GM18499 (cell line): ENCODE measurements around the gene TSC22D1.

ENCODE experiments used
- ATAC-seq: cut with Tn5 transposase; IDR thresholded peaks from one replicate; pipeline ENCODE4 v1.9.1; 2021; ENCODE audit warnings: moderate number of reproducible peaks; ENCODE audit not compliant: insufficient read depth, unreplicated experiment

Gene TSC22D1

DNA sequence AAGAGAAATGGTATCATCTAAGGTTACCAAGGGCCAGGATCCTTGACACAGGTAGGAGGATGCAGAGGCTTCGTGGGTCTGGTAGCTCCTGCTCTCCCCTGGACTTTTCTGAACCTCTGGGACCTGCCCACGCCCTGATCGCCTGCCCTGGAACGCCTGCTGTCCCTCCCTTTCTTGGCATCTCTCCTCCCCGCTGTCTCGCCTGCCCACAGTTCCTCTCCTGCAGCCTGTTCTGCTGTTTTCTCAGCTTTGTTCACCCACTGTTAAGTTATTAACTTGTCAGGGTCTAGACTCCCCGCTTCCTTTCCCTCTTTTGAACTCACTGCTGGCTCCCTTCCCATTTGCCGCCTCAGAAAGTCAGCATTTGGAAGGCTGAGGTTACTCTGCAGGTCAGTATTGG, 182.7 kb downstream of the TSC22D1 start:
- ATAC-seq, result no peak

DNA sequence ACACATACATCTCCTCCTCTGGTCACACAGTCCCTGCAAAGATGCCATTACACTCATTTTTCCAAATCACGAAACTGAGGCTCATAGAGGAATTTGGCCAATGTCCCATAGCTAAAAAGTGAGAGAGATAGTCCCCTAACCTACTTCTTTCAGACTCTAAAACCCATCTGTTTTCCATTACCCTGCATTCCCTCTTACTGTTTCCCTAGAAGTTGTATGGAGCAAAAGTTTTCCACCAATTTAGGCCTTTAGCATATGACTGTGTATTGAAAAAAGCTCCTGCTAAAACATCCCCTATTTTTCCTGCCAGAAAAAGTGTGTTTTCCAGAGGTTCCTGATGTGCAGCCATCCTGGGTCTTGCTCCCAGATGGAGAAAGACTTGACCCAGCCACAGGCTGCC, 186.3 kb downstream of the TSC22D1 start:
- no peak for ATAC-seq

DNA sequence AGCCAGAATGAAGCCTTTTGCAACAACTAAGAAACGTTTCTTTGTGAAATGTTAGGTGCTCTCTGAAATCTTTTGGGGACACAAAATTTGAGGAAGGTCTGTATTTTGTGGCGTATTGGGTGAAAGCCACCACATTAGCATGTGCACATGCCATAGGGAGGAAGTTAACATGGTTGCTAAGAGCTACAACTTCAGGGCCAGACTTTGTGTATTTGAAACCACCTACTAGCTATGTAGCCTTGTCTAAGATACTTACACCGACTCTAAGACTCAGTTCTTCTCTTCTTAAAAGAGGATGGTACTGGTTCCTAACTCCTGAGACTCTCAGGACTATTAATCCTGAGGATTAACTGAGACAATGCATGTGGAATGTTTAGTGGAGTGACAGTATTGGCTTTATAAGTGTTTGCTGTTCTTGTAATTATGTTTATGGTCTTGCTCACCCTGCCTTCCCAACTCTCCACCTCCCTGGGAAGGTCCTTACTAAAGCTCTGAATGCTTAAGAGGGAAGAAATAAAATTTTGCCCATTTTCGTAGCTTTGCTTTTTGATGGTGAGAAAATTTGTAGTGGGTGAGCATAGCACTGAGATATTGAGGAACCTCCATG, 187.0 kb downstream of the TSC22D1 start:
- ATAC-seq, result no peak

GRCh38 chr13:44388427-44389059, 187.6 kb downstream of the TSC22D1 start:
- no peak for ATAC-seq

DNA sequence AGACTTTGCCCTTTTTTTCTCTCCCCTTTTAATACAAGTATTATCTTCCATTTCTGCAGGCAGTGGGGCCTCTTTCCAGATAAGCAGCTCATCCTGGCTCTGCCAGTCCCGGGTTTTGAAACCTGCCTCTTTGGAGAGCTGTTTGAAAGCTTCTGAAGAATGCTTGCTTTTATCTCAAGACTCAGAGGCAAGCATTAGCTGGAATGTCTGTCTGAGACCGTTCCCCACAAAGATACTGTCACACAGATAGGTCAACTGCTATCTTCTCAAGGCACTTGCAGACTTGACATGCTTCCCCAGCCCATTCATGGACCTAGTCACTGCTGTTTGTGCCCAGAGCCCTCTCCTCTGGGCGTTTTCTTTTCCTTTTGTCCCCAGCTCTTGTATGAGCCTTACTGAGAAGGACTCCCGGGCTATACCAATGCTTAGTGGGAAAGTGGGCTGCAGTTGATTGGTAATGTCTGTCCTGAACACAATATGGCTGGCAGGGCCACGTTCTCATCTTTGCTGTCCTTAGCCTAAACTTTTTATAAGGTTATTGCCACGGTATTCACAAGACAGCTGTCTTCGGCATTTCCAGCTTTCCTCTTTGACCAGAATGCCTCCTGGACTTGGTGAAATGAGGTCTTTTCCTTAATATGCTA, 189.1 kb downstream of the TSC22D1 start:
- ATAC-seq, result no peak

GRCh38 chr13:44385847-44386246, 190.3 kb downstream of the TSC22D1 start:
- no peak for ATAC-seq

- ATAC-seq, result no peak
Observed at GRCh38 chr13:44385401-44385800, 190.7 kb downstream of the TSC22D1 start.

DNA sequence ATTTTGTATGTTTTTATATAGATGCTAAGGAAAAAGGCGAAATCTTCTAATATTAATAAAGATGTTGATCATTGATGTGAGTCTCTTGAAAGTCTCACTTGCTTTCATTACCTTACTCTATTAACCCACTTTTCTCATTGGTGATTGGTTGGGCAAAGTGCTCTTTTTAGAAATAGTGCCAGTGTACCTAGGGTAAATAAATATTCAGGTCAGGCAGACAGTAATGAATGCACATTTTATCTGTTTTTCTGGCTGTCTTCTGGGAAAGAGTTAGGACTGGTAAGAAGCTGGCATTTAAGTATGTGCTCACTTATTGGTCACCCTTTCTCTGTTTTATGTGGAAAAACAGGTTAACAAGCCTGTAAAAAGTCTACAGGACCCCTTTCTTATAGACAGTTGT, 191.4 kb downstream of the TSC22D1 start:
- ATAC-seq, result no peak

- ATAC-seq, result no peak
Observed at GRCh38 chr13:44383945-44384344, 192.2 kb downstream of the TSC22D1 start.

DNA sequence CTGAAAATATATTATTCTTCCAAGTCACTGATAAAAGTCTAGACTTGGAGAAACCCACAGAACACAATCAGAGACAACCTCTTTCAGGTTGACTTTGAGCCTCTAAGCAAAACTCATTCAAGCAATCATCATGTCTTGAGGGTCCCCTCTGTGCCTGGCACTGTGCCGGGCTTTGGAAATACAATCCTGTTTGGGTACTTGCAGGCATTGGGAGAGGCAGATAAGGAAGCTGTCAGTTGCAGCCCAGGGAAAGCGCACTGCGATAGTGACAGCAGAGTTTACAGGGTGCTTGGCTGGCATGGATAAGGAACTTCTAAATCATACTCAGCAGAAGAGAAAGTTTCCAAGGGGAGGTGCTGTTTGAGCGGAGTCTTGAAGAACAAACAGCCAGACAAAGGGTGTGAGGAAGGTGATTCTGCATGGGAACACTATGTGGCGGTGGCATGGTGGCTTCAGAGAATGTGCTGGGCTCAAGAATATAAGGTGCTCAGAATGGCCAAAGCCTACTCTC, 193.4 kb downstream of the TSC22D1 start:
- ATAC-seq, result no peak
